ENCODE results near the gene SULT4A1.
"Not testable (repeated sequence)": the region's sequence is repeated elsewhere in the genome, so short reads cannot be mapped to it uniquely, and the experiment has no call there.

Gene SULT4A1, protein sequence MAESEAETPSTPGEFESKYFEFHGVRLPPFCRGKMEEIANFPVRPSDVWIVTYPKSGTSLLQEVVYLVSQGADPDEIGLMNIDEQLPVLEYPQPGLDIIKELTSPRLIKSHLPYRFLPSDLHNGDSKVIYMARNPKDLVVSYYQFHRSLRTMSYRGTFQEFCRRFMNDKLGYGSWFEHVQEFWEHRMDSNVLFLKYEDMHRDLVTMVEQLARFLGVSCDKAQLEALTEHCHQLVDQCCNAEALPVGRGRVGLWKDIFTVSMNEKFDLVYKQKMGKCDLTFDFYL

DNA sequence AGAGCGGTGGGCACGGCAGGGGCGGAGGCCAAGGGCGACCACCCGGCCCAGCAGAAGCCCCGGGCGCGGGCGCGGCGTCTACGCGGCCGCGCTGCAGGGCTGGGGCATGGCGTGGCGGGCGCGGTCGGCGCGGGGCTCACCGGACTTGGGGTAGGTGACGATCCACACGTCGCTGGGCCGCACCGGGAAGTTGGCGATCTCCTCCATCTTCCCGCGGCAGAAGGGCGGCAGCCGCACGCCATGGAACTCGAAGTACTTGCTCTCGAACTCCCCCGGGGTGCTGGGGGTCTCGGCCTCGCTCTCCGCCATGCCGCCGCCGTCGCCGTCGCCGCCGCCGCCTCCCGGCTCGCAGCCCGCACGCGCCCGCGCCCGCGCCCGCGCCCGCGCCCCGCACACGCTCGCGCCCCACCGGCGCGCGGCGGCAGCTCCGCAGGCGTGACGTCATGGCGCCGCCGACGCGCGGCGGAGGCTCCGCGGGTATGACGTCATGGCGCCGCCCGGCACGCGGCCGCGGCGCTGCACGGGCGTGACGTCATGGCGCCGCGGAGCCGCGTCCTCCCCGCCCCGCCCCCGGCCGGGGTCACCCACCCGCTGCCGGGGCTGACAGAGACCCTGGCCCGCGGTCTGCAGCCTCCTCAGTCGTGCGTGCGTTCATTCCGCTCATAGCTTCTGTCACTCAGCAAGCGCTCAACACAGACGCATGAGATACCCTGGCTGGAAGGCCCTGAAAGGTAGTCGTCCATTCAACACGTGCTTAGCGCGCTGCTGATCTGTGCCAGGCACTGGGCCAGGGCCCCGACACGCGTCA lies at the start of gene SULT4A1:
Gene SULT4A1, minus strand, starts transcription at position 440 of the 808 bp plus-strand sequence. Its CDS starts 131 bp downstream, at position 309.
- no peak for DNase-seq (ENCODE audit: low read depth)

DNA sequence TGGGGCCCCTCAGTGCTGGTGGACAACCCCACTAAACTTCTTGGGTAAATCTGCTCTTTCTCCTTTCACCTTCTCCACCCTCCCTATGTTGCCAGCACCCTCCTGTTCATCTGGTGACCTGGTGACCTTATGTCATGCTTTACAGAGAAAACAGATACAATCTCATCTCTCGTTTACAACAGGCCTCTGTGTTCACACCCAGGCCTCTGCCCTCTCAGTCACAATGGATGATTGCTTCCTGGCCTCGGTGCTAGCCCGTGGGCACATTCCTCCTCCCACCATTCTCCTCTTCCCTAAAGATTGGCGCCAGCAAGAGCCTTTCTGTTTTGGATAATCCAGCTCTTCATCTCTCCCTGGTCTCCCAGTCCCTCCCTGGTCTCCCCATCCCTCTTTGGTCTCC lies 49.0 kb upstream of the SULT4A1 start:
- no peak for DNase-seq (ENCODE audit: low read depth)

GRCh38 chr22:43910178-43910695 lies 47.9 kb upstream of the SULT4A1 start:
- DNase-seq (ENCODE audit: low read depth): no peak

GRCh38 chr22:43909708-43910107 lies 47.4 kb upstream of the SULT4A1 start:
- no peak for DNase-seq (ENCODE audit: low read depth)

GRCh38 chr22:43905681-43906080 lies 43.4 kb upstream of the SULT4A1 start:
- DNase-seq (ENCODE audit: low read depth): no peak

GRCh38 chr22:43904412-43904811 lies 42.1 kb upstream of the SULT4A1 start:
- DNase-seq (ENCODE audit: low read depth): not testable (repeated sequence)

DNA sequence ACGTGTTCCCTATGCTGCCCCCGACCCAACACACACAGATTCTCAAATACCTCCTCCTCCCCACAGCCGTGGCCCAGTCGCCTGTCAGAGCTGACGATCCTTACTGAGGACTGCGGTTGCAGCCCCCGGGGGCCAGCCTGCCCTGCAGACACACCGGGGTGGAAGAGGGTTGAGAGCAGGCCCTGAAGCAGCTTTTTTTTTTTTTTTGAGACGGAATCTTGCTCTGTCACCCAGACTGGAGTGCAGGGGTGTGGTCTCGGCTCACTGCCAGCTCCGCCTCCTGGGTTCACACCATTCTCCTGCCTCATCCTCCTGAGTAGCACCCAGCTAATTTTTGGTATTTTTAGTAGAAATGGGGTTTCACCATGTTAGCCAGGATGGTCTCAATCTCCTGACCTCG lies 40.7 kb upstream of the SULT4A1 start:
- DNase-seq (ENCODE audit: low read depth): not testable (repeated sequence)

GRCh38 chr22:43901976-43902643 lies 39.8 kb upstream of the SULT4A1 start:
- DNase-seq (ENCODE audit: low read depth): no peak

DNA sequence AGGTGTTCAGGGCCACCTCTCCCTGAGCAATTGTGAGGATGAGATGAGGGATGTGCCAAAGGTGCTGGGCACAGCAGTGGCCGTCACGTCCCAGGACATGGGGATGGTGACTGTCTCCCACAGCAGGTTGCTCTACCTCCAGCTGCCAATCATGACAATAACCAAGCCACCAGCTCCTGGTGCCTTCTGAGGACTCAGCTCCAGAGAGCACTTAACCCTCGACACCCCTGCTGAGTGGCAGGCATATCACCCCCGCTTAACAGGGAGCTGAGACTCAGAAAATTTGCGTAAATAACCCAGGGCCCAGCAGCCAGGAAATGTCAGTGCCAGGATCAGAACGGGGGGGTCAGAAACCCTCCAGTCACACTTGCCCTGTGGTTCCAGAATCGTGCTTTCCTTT lies 37.9 kb upstream of the SULT4A1 start:
- no peak for DNase-seq (ENCODE audit: low read depth)

DNA sequence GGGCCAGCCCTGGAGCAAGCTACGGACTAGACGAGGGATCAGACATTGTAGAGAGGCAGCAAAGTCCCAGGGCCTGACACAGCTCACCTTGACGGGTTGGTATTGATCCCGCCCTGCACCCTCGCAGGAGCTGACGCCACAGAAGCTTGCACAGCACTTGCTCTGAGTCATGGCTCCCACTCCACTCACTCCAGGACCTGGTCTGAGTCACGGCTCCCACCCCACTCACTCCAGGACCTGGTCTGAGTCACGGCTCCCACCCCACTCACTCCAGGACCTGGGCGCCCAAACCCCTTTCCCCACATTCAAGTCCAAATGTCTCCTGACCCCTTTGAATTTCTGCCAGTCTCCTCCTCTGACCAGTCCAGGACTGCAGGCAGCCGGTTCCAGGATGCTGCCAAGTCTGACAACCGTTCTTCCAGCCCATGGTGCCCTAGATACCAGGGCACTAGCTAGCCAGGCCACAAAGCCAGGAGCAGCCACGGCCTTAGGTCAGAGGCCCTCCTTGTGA lies 35.5 kb upstream of the SULT4A1 start:
- DNase-seq (ENCODE audit: low read depth): no peak

GRCh38 chr22:43895986-43896645 lies 33.8 kb upstream of the SULT4A1 start:
- DNase-seq (ENCODE audit: low read depth): no peak

DNA sequence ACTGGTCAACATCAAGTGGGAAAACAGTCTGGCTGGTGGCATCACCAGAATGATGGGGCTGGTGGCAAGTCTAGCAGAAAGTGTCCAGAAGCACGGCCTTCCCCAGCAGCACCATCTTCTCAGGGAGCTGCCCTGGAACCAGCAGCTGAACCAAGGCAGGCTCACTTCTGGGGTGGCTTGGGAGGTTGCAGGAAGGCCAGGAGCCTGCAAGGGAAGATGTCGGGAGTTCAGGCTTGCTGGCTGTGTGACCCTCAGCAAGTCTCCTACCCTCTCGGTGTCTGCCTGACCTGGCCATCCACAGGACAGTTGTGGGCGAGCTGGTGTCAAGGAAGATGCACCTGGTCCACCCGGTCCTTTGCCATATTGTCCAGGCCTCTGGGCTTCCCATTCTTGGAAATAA lies 31.8 kb upstream of the SULT4A1 start:
- no peak for DNase-seq (ENCODE audit: low read depth)

GRCh38 chr22:43893266-43893665 lies 31.0 kb upstream of the SULT4A1 start:
- DNase-seq (ENCODE audit: low read depth): no peak

GRCh38 chr22:43892183-43892894 lies 30.0 kb upstream of the SULT4A1 start:
- no peak for DNase-seq (ENCODE audit: low read depth)

- DNase-seq (ENCODE audit: low read depth): no peak
Observed at GRCh38 chr22:43891360-43892182, 29.3 kb upstream of the SULT4A1 start, which contains the start of gene PNPLA5. PNPLA5 (minus strand) TSS chr22:43892013; CDS start chr22:43891880, 133 bp downstream.

DNA sequence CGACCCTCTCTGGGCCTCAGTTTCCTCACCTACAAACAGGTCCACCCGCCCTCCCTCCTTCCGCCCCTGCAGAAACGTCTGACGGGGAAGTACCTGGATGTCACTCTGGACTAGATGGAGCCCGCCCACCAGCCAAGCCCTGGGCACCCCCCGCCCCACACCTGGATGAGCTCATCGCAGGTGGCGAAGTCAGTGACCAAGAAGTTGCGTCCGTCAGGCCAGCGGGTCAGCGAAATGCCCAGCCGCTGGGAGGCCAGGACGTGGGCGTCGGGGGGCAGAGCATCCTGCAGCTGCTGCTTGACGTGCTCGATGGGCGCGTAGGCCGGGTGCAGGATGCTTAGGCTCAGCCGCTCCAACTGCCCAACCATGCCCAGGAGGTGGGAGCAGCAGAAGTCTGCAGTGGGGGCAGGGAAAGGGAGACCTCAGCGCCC lies 28.6 kb upstream of the SULT4A1 start:
- no peak for DNase-seq (ENCODE audit: low read depth)

DNA sequence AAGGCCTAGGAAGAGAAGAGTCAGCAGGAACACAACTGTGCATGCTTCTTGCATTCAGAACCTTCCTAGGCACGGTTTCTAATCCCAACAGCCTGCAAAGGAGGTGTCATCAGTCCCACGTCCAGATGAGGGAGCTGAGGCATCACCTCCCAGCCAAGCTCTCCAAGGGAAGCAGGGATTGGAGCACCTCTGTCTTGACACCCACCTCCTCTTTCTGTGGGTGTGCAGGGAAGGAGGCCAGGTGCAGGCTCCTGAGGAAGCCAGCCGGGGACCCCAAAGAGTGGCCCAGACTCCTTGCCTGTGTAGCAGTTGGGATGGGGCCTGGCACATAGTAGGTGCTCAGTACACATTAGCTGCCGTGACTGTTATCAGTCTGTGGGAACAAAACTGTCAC lies 27.5 kb upstream of the SULT4A1 start:
- no peak for DNase-seq (ENCODE audit: low read depth)

DNA sequence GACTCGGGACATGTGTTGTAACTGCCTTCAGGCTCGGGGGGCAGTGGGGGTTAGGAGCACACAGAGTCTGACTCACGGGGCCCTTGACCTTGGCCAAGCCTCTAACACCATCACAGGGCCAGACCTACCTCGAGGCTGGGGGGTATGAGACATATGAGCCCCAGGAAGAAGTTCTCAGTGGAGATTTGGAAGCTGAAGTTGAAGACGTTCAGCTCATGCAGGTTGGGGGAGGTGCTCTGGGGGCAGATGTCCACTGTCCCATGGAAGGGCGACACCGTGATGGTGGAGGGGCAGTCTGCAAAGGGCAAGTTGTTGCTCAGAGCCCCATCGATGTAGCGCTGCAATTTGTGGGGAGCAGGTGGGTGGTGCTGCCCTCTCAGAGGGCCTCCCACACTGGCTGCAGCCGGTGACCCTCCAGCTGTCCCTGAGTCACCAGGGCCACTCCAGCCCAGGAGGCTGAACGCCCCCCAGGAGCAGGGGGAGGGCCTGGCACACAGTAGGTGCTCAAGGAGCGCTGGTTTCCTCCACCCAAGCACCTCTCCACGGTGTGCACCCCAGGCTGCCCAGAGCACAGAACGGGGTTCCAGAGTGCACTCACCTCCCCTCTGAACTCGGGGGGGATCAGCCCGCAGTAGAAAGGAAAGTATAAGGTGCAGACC lies 27.0 kb upstream of the SULT4A1 start:
- no peak for DNase-seq (ENCODE audit: low read depth)

- DNase-seq (ENCODE audit: low read depth): no peak
Observed at GRCh38 chr22:43888740-43889139, 26.4 kb upstream of the SULT4A1 start.

- no peak for DNase-seq (ENCODE audit: low read depth)
Observed at GRCh38 chr22:43887391-43887790, 25.1 kb upstream of the SULT4A1 start.

All from activated T-cell treated with anti-CD3 and anti-CD28 coated beads for 24 hours (primary cell).